H9 (cell line): ENCODE data around the gene NPR1. TPM values are rescaled to one million over a fixed set of nuclear protein-coding genes. Genes with fewer than 3 reads are reported as not detected.

ENCODE experiments used
- DNase-seq: peaks from one replicate; pipeline ENCODE4 v3.0.0-alpha.2; 2017
- H2AFZ ChIP-seq: one replicate; pipeline ENCODE4 v1.6.1; 2013; ENCODE audit warnings: mild to moderate bottlenecking, low read length, control low read depth, moderate library complexity
- H2AK5ac ChIP-seq: 2 replicates; pipeline ENCODE4 v1.6.1; 2013; ENCODE audit warnings: low read length, control low read depth, mixed read lengths; ENCODE audit not compliant: insufficient read length
- H2BK120ac ChIP-seq: one replicate; pipeline ENCODE4 v1.6.1; 2013; ENCODE audit warnings: low read depth, mild to moderate bottlenecking, low read length, control low read depth, inconsistent platforms; ENCODE audit not compliant: poor library complexity, severe bottlenecking
- H2BK12ac ChIP-seq: 2 replicates; pipeline ENCODE4 v1.6.1; 2013; ENCODE audit warnings: low read length, control low read depth, mixed read lengths, low read depth; ENCODE audit not compliant: insufficient read length
- H2BK15ac ChIP-seq: 2 replicates; pipeline ENCODE4 v1.6.1; 2013; ENCODE audit warnings: low read depth, low read length, control low read depth
- H2BK20ac ChIP-seq: one replicate; pipeline ENCODE4 v1.6.1; 2013; ENCODE audit warnings: low read depth, mild to moderate bottlenecking, low read length, control low read depth, inconsistent platforms; ENCODE audit not compliant: poor library complexity, severe bottlenecking
- H2BK5ac ChIP-seq: 2 replicates; pipeline ENCODE4 v1.6.1; 2013; ENCODE audit warnings: low read length, control low read depth, mixed read lengths; ENCODE audit not compliant: insufficient read length
- H3K14ac ChIP-seq: 2 replicates; pipeline ENCODE4 v1.6.1; 2013; ENCODE audit warnings: low read length, control low read depth; ENCODE audit not compliant: insufficient read depth
- H3K18ac ChIP-seq: 2 replicates; pipeline ENCODE4 v1.6.1; 2013; ENCODE audit warnings: low read depth, mild to moderate bottlenecking, mixed read lengths, low read length, control low read depth; ENCODE audit not compliant: insufficient read length
- H3K23ac ChIP-seq: 2 replicates; pipeline ENCODE4 v1.6.1; 2013; ENCODE audit warnings: low read length, control low read depth, mixed read lengths, low read depth; ENCODE audit not compliant: insufficient read length
- H3K23me2 ChIP-seq: 2 replicates; pipeline ENCODE4 v1.6.1; 2013; ENCODE audit warnings: low read depth, mild to moderate bottlenecking, mixed read lengths, low read length, control low read depth; ENCODE audit not compliant: insufficient read length, poor library complexity, severe bottlenecking
- H3K27ac ChIP-seq: 2 replicates; pipeline ENCODE4 v1.5.1; 2013; ENCODE audit warnings: low read length, control low read depth, mixed read lengths, low read depth; ENCODE audit not compliant: insufficient read length
- H3K27me3 ChIP-seq: 2 replicates; pipeline ENCODE4 v1.6.1; 2013; ENCODE audit warnings: low read length, control low read depth, inconsistent platforms; ENCODE audit not compliant: insufficient read depth
- H3K4ac ChIP-seq: 2 replicates; pipeline ENCODE4 v1.6.1; 2013; ENCODE audit warnings: low read depth, mild to moderate bottlenecking, control low read depth, inconsistent platforms, low read length, moderate library complexity
- H3K4me1 ChIP-seq: 2 replicates; pipeline ENCODE4 v1.6.1; 2013; ENCODE audit warnings: low read length, control low read depth, inconsistent platforms; ENCODE audit not compliant: insufficient read depth
- H3K4me2 ChIP-seq: 2 replicates; pipeline ENCODE4 v1.6.1; 2013; ENCODE audit warnings: low read length, control low read depth, mixed read lengths; ENCODE audit not compliant: insufficient read length, insufficient read depth
- H3K56ac ChIP-seq: 2 replicates; pipeline ENCODE4 v1.6.1; 2013; ENCODE audit warnings: low read depth, mild to moderate bottlenecking, mixed read lengths, low read length, control low read depth; ENCODE audit not compliant: insufficient read length
- H3K79me1 ChIP-seq: 2 replicates; pipeline ENCODE4 v1.6.1; 2013; ENCODE audit warnings: low read depth, mild to moderate bottlenecking, moderate library complexity, low read length, control low read depth, inconsistent platforms; ENCODE audit not compliant: insufficient read depth, poor library complexity, severe bottlenecking
- H3K79me2 ChIP-seq: 2 replicates; pipeline ENCODE4 v1.6.1; 2013; ENCODE audit warnings: low read length, control low read depth, inconsistent platforms; ENCODE audit not compliant: insufficient read depth
- H3K9ac ChIP-seq: 2 replicates; pipeline ENCODE4 v1.6.1; 2013; ENCODE audit warnings: low read length, control low read depth, mixed read lengths; ENCODE audit not compliant: insufficient read length; ENCODE audit errors: extremely low read depth
- H3K9me3 ChIP-seq: one replicate; pipeline ENCODE4 v1.6.1; 2013; ENCODE audit warnings: low read depth, low read length, inconsistent platforms; ENCODE audit not compliant: control insufficient read depth
- H3T11ph ChIP-seq: one replicate; pipeline ENCODE4 v1.6.1; 2013; ENCODE audit warnings: mild to moderate bottlenecking, low read length, control low read depth, inconsistent platforms
- H4K20me1 ChIP-seq: one replicate; pipeline ENCODE4 v1.6.1; 2013; ENCODE audit not compliant: control insufficient read depth, insufficient read length, insufficient read depth
- H4K5ac ChIP-seq: 2 replicates; pipeline ENCODE4 v1.6.1; 2013; ENCODE audit warnings: low read depth, mild to moderate bottlenecking, mixed read lengths, low read length, control low read depth; ENCODE audit not compliant: insufficient read length
- H4K8ac ChIP-seq: replicated peaks from 2 replicates; pipeline ENCODE4 v1.6.1; 2013; ENCODE audit warnings: low read length, control low read depth, mixed read lengths, low read depth; ENCODE audit not compliant: insufficient read length
- H4K91ac ChIP-seq: 2 replicates; pipeline ENCODE4 v1.6.1; 2013; ENCODE audit warnings: low read depth, mild to moderate bottlenecking, moderate library complexity, mixed read lengths, low read length, control low read depth; ENCODE audit not compliant: insufficient read length
- H3K27ac Mint-ChIP-seq, 3 experiments: 2 replicates in 2 of 3; 3 replicates in 1 of 3; pipeline ENCODE4 v1.8.0; 2020 to 2021; ENCODE audit warnings: mixed read lengths in 3 of 3, mild to moderate bottlenecking in 1 of 3, moderate library complexity in 1 of 3
- H3K27me3 Mint-ChIP-seq: 2 replicates; pipeline ENCODE4 v1.8.0; 2021; ENCODE audit warnings: low read depth, mild to moderate bottlenecking, moderate library complexity, mixed read lengths
- H3K36me3 Mint-ChIP-seq, 3 experiments: 2 replicates in 2 of 3; 3 replicates in 1 of 3; pipeline ENCODE4 v1.8.0; 2020 to 2021; ENCODE audit warnings: low read depth in 3 of 3, mixed read lengths in 3 of 3; ENCODE audit not compliant: insufficient read depth in 1 of 3
- H3K4me1 Mint-ChIP-seq, 2 experiments: 2 replicates each; pipeline ENCODE4 v1.8.0; 2020; ENCODE audit warnings: mixed read lengths in 2 of 2
- H3K4me3 Mint-ChIP-seq, 2 experiments: 2 replicates in 1 of 2; 3 replicates in 1 of 2; pipeline ENCODE4 v1.8.0; 2020 to 2021; ENCODE audit warnings: mild to moderate bottlenecking in 2 of 2, mixed read lengths in 2 of 2, moderate library complexity in 1 of 2
- H3K9me3 Mint-ChIP-seq, 2 experiments: 2 replicates in 1 of 2; 3 replicates in 1 of 2; pipeline ENCODE4 v1.8.0; 2020; ENCODE audit warnings: mild to moderate bottlenecking in 2 of 2, mixed read lengths in 2 of 2, moderate library complexity in 1 of 2
- CTCF ChIP-seq: fragments of 200-600 bp; sonication (generic); conservative IDR thresholded peaks from 3 replicates; pipeline ENCODE4 v1.8.0; 2021; ENCODE audit warnings: antibody characterized with exemption, mild to moderate bottlenecking
- WGBS: extraction: QIAGEN DNeasy Blood & Tissue Kit; methylation state at CpG from one replicate; pipeline ENCODE4 v1.1.7; 2013; ENCODE audit warnings: missing lambda C conversion rate, low lambda C conversion rate, mixed read lengths; ENCODE audit not compliant: insufficient read length; ENCODE audit errors: extremely low coverage; 5-methylcytosine and 5-hydroxymethylcytosine counted together
- total RNA-seq: library from RNA; stranded (reverse); gene quantifications from 2 replicates; pipeline ENCODE4 v1.2.1, GENCODE V29; 2021

The NPR1 gene
- total RNA-seq, 1 experiment from 2014 or later, result 8.6 TPM

- Histone ChIP-seq H3K23me2 (peaks cover 5% of the 10 kb centered on the region), H2BK12ac (no peak overlapping the region), H2BK120ac (no peak overlapping the region), H3T11ph (no peak overlapping the region), H3K4me2 (no peak overlapping the region), H2BK15ac (no peak overlapping the region), H4K8ac (no peak overlapping the region), H4K5ac (no peak overlapping the region), H3K18ac (no peak overlapping the region), H3K14ac (no peak overlapping the region), H3K4me1 (0 out of 2 replicates have a peak, but pooled peaks cover 2% of the 10 kb centered on the region), H3K56ac (no peak overlapping the region), H3K4ac (no peak overlapping the region), H4K91ac (no peak overlapping the region), H3K27me3 (no peaks in the 10 kb centered on the region), H3K27ac (no peak overlapping the region), H3K9ac (no peak overlapping the region), H3K79me1 (peaks cover 5% of the 10 kb centered on the region), H2AK5ac (no peak overlapping the region), H4K20me1 (no peaks in the 10 kb centered on the region), H3K79me2 (no peaks in the 10 kb centered on the region; the same call in 1 of the 2 replicates), H2BK5ac (no peak overlapping the region), H2AFZ (no peak overlapping the region), H2BK20ac (no peak overlapping the region), H3K23ac (no peak overlapping the region), H3K9me3 (no peaks in the 10 kb centered on the region)
- no peak for TF ChIP-seq CTCF
- no peaks in the 10 kb centered on the region for H3K27me3 Mint-ChIP-seq
- no CpG with 5 or more reads among the region's 9 CpGs for WGBS
- DNase-seq, result no peak
- peak overlapping the region in 1 of 2 experiments; percentile 8; a peak in 1 of 5 replicates for H3K4me3 Mint-ChIP-seq
- H3K4me1 Mint-ChIP-seq, result peaks cover 9% of the 10 kb centered on the region in 2 experiments
- peaks cover 26 to 60% (median 36%) of the 10 kb centered on the region in 3 experiments for H3K36me3 Mint-ChIP-seq
- peak overlapping the region; percentile 65 to 93 (median 76); a peak in 5 of 7 replicates for H3K27ac Mint-ChIP-seq
- H3K9me3 Mint-ChIP-seq, result no peaks in the 10 kb centered on the region; a peak in 1 of 5 replicates
Observed at GRCh38 chr1:153661111-153661708, 17.3 kb upstream of the NPR1 start.
